Measurements from ENCODE around the gene KLF15.

The KLF15 gene

DNA sequence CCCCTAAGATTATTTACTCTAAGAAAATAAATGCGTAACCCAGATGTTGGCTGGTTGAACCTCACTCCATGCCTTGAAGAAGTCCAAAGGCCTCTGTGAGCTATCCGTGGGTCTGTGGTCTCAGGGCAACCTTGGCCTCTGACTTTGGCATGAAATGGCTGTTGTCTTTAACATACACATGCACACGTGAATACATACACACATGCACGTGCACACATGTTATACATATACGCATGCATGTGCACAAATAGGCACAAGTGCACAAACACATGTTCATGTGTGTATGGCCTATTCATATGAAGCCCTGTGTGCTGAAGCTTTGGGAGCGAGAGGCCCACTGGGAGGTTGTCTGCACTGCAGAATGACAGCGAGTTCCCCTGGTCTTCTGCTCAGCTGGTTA lies 50.8 kb downstream of the KLF15 start:
- no peak for DNase-seq (ENCODE audit: low spot score)

- peak; percentile 3 for DNase-seq (ENCODE audit: low spot score)
Measured at GRCh38 chr3:126305427-126305826, 51.8 kb downstream of the KLF15 start.

- peak; percentile 3 for DNase-seq (ENCODE audit: low spot score)
Measured at GRCh38 chr3:126304704-126305103, 52.5 kb downstream of the KLF15 start.

DNA sequence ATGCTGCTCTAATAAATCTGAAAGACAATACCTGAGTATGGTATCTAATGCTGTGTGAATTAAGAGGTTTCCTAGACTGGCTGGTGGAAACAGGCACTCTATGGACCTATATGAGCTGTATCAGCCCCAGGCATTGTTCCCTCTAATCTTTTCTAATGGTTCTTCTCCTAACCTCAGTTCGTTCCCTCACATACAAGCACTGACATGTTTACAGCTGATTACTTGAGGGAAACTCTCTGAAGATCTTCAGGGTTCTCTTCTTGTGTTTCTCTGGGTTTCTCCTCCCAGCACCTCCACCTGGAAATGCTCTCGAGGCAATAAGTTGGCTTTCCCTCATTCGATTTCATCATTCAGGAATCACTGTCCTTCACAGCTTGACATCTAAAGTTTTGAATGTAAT lies 52.9 kb downstream of the KLF15 start:
- no peak for DNase-seq (ENCODE audit: low spot score)

DNA sequence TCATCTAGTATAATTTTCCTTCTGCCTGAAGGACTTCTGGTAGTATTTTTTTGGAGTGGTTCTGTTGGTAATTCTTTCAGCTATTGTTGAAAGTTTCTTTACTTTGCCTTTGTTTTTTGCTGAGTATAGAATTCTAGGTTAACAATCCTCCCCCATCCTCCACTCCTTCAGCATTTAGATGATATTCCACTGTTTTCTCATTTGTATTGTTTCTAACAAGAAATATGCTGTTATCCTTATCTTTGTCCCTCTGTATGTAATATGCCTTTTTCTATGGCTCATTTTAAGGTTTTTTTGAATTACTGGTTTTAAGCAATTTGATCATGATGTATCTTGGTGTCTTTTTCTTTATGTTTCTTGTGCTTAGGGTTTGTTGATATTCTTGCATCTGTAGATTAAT lies 53.9 kb downstream of the KLF15 start:
- DNase-seq (ENCODE audit: low spot score), result no peak

- peak; percentile 54 for DNase-seq (ENCODE audit: low spot score)
Measured at GRCh38 chr3:126300761-126301481, 56.3 kb downstream of the KLF15 start.

- DNase-seq (ENCODE audit: low spot score), result no peak
Measured at GRCh38 chr3:126300001-126300760, 57.0 kb downstream of the KLF15 start.

GRCh38 chr3:126295407-126295939 lies 61.7 kb downstream of the KLF15 start:
- peak; percentile 1 for DNase-seq (ENCODE audit: low spot score)

- DNase-seq (ENCODE audit: low spot score), result peak; percentile 3
Measured at GRCh38 chr3:126294211-126294808, 62.9 kb downstream of the KLF15 start.

GRCh38 chr3:126293370-126294082 lies 63.7 kb downstream of the KLF15 start:
- DNase-seq (ENCODE audit: low spot score), result peak; percentile 3
